ENCODE measurements around the gene SYNC. TPM values are rescaled to one million over a fixed set of nuclear protein-coding genes. Genes with fewer than 3 reads are reported as not detected.
"Not testable (repeated sequence)": the region's sequence is repeated elsewhere in the genome, so short reads cannot be mapped to it uniquely, and the experiment has no call there.

SYNC gene
- total RNA-seq, 1 experiment from 2014 or later, result not detected

GRCh38 chr1:32650752-32651460, 51.7 kb downstream of the SYNC start, which contains the start of gene RBBP4:
RBBP4 (plus strand) TSS chr1:32651208; CDS start chr1:32651307, 99 bp downstream.
- no peaks in the 10 kb centered on the region for H3K27me3 ChIP-seq (ENCODE audit: low read length)
- H3K9me3 ChIP-seq (ENCODE audit: low read length), result no peaks in the 10 kb centered on the region
- H3K79me2 ChIP-seq (ENCODE audit: low read length), result peaks cover 75% of the 10 kb centered on the region
- peak within 1 kb of the TSS; percentile 97 for H3K4me3 ChIP-seq (ENCODE audit: low read length)
- DNase-seq, result peak; percentile 99
- H3K36me3 ChIP-seq (ENCODE audit: insufficient read depth, low read length), result peaks cover 40% of the 10 kb centered on the region
- H3K4me1 ChIP-seq (ENCODE audit: low read length), result peaks cover 53% of the 10 kb centered on the region
- H3K9ac ChIP-seq (ENCODE audit: low read length), result peak within 1 kb of the TSS; percentile 99
- no peaks in the 10 kb centered on the region for H3K9me2 ChIP-seq (replicated peaks; ENCODE audit: insufficient read depth, low read length)
- H4K20me1 ChIP-seq (ENCODE audit: insufficient read depth, low read depth, low read length), result peaks cover 18% of the 10 kb centered on the region
- H2AFZ ChIP-seq (ENCODE audit: low read length), result no peak within 1 kb of the TSS
- H3K4me2 ChIP-seq (ENCODE audit: low read depth, low read length, poor library complexity, severe bottlenecking), result peak within 1 kb of the TSS; percentile 98
- H3K27ac ChIP-seq (ENCODE audit: low read length), result peak within 1 kb of the TSS; percentile 100

GRCh38 chr1:32650248-32650751, 52.3 kb downstream of the SYNC start, which contains the start of gene ZBTB8OS:
ZBTB8OS (minus strand) TSS chr1:32650550; CDS start chr1:32650529, 21 bp downstream.
- Histone ChIP-seq H4K20me1 (ENCODE audit: insufficient read depth, low read depth, low read length) (peaks cover 13% of the 10 kb centered on the region), H2AFZ (ENCODE audit: low read length) (no peak within 1 kb of the TSS), H3K79me2 (ENCODE audit: low read length) (peaks cover 75% of the 10 kb centered on the region), H3K36me3 (ENCODE audit: insufficient read depth, low read length) (peaks cover 35% of the 10 kb centered on the region), H3K9me3 (ENCODE audit: low read length) (no peaks in the 10 kb centered on the region), H3K27ac (ENCODE audit: low read length) (peak within 1 kb of the TSS; percentile 100), H3K9me2 (replicated peaks; ENCODE audit: insufficient read depth, low read length) (no peaks in the 10 kb centered on the region), H3K4me2 (ENCODE audit: low read depth, low read length, poor library complexity, severe bottlenecking) (peak within 1 kb of the TSS; percentile 98), H3K9ac (ENCODE audit: low read length) (peak within 1 kb of the TSS; percentile 99), H3K4me3 (ENCODE audit: low read length) (peak within 1 kb of the TSS; percentile 97), H3K27me3 (ENCODE audit: low read length) (no peaks in the 10 kb centered on the region), H3K4me1 (ENCODE audit: low read length) (peaks cover 60% of the 10 kb centered on the region)
- DNase-seq, result peak; percentile 98

- Histone ChIP-seq H3K27me3 (ENCODE audit: low read length) (no peaks in the 10 kb centered on the region), H3K27ac (ENCODE audit: low read length) (peak overlapping the region; percentile 100), H3K4me3 (ENCODE audit: low read length) (peak overlapping the region; percentile 55), H3K9ac (ENCODE audit: low read length) (peak overlapping the region; percentile 60), H3K4me1 (ENCODE audit: low read length) (peaks cover 47% of the 10 kb centered on the region), H3K4me2 (ENCODE audit: low read depth, low read length, poor library complexity, severe bottlenecking) (peak overlapping the region; percentile 98), H3K36me3 (ENCODE audit: insufficient read depth, low read length) (peaks cover 11% of the 10 kb centered on the region), H2AFZ (ENCODE audit: low read length) (no peak overlapping the region), H3K79me2 (ENCODE audit: low read length) (peaks cover 76% of the 10 kb centered on the region), H4K20me1 (ENCODE audit: insufficient read depth, low read depth, low read length) (no peaks in the 10 kb centered on the region), H3K9me2 (replicated peaks; ENCODE audit: insufficient read depth, low read length) (no peaks in the 10 kb centered on the region), H3K9me3 (ENCODE audit: low read length) (no peaks in the 10 kb centered on the region)
- DNase-seq, result peak; percentile 63
These were observed 55.0 kb downstream of the SYNC start for GRCh38 chr1:32647308-32648134.

- Histone ChIP-seq H2AFZ (ENCODE audit: low read length) (no peak overlapping the region), H3K4me3 (ENCODE audit: low read length) (no peak overlapping the region), H3K27me3 (ENCODE audit: low read length) (no peaks in the 10 kb centered on the region), H3K79me2 (ENCODE audit: low read length) (peaks cover 87% of the 10 kb centered on the region), H3K4me2 (ENCODE audit: low read depth, low read length, poor library complexity, severe bottlenecking) (no peak overlapping the region), H3K9me2 (replicated peaks; ENCODE audit: insufficient read depth, low read length) (no peaks in the 10 kb centered on the region), H3K36me3 (ENCODE audit: insufficient read depth, low read length) (peaks cover 3% of the 10 kb centered on the region; the same call in 1 of the 2 replicates), H3K27ac (ENCODE audit: low read length) (no peak overlapping the region), H3K9ac (ENCODE audit: low read length) (no peak overlapping the region), H3K9me3 (ENCODE audit: low read length) (no peaks in the 10 kb centered on the region), H4K20me1 (ENCODE audit: insufficient read depth, low read depth, low read length) (no peaks in the 10 kb centered on the region), H3K4me1 (ENCODE audit: low read length) (peaks cover 35% of the 10 kb centered on the region)
- DNase-seq, result no peak
These were observed 58.1 kb downstream of the SYNC start for GRCh38 chr1:32644426-32644825.

- peaks cover 87% of the 10 kb centered on the region for H3K79me2 ChIP-seq (ENCODE audit: low read length)
These were observed 60.2 kb downstream of the SYNC start for GRCh38 chr1:32642292-32642827.

GRCh38 chr1:32639489-32640075, 63.0 kb downstream of the SYNC start:
- peaks cover 88% of the 10 kb centered on the region for H3K79me2 ChIP-seq (ENCODE audit: low read length)
- no peaks in the 10 kb centered on the region for H3K27me3 ChIP-seq (ENCODE audit: low read length)
- no peak overlapping the region for H3K9ac ChIP-seq (ENCODE audit: low read length)
- H3K27ac ChIP-seq (ENCODE audit: low read length), result no peak overlapping the region; the same call in 1 of the 2 replicates
- no peak for DNase-seq
- H3K36me3 ChIP-seq (ENCODE audit: insufficient read depth, low read length), result no peaks in the 10 kb centered on the region
- no peaks in the 10 kb centered on the region for H3K9me3 ChIP-seq (ENCODE audit: low read length)
- no peaks in the 10 kb centered on the region for H3K9me2 ChIP-seq (replicated peaks; ENCODE audit: insufficient read depth, low read length)
- no peak overlapping the region for H2AFZ ChIP-seq (ENCODE audit: low read length)
- peaks cover 17% of the 10 kb centered on the region for H3K4me1 ChIP-seq (ENCODE audit: low read length)
- H4K20me1 ChIP-seq (ENCODE audit: insufficient read depth, low read depth, low read length), result no peaks in the 10 kb centered on the region
- no peak overlapping the region for H3K4me3 ChIP-seq (ENCODE audit: low read length)
- H3K4me2 ChIP-seq (ENCODE audit: low read depth, low read length, poor library complexity, severe bottlenecking), result no peak overlapping the region

More at GRCh38 chr1:32642292-32642827, 60.2 kb downstream of the SYNC start:
- H3K4me2 ChIP-seq (ENCODE audit: low read depth, low read length, poor library complexity, severe bottlenecking); H3K27me3 ChIP-seq (ENCODE audit: low read length); H4K20me1 ChIP-seq (ENCODE audit: insufficient read depth, low read depth, low read length); H3K4me3 ChIP-seq (ENCODE audit: low read length); H3K9ac ChIP-seq (ENCODE audit: low read length); DNase-seq; H3K9me2 ChIP-seq (replicated peaks; ENCODE audit: insufficient read depth, low read length); H3K9me3 ChIP-seq (ENCODE audit: low read length); H3K36me3 ChIP-seq (ENCODE audit: insufficient read depth, low read length); H3K27ac ChIP-seq (ENCODE audit: low read length); H2AFZ ChIP-seq (ENCODE audit: low read length): not testable (repeated sequence)
- peaks cover 16% of the 10 kb centered on the region for H3K4me1 ChIP-seq (ENCODE audit: low read length)

- no peak overlapping the region for H3K4me3 ChIP-seq (ENCODE audit: low read length)
- H3K9me2 ChIP-seq (replicated peaks; ENCODE audit: insufficient read depth, low read length), result no peaks in the 10 kb centered on the region
- H3K27ac ChIP-seq (ENCODE audit: low read length), result no peak overlapping the region
- no peak overlapping the region for H3K9ac ChIP-seq (ENCODE audit: low read length)
- H4K20me1 ChIP-seq (ENCODE audit: insufficient read depth, low read depth, low read length), result no peaks in the 10 kb centered on the region
- H3K36me3 ChIP-seq (ENCODE audit: insufficient read depth, low read length), result peaks cover 11% of the 10 kb centered on the region
- H3K27me3 ChIP-seq (ENCODE audit: low read length), result no peaks in the 10 kb centered on the region
- H2AFZ ChIP-seq (ENCODE audit: low read length), result no peak overlapping the region
- no peaks in the 10 kb centered on the region for H3K9me3 ChIP-seq (ENCODE audit: low read length)
- no peak overlapping the region for H3K4me2 ChIP-seq (ENCODE audit: low read depth, low read length, poor library complexity, severe bottlenecking)
- H3K4me1 ChIP-seq (ENCODE audit: low read length), result peaks cover 38% of the 10 kb centered on the region
- no peak for DNase-seq
- H3K79me2 ChIP-seq (ENCODE audit: low read length), result peaks cover 86% of the 10 kb centered on the region
These were observed 65.5 kb downstream of the SYNC start for GRCh38 chr1:32636914-32637645.
